ENCODE measurements around the gene DNMBP. TPM values are rescaled to one million over a fixed set of nuclear protein-coding genes. Genes with fewer than 3 reads are reported as not detected.

Gene DNMBP
- total and polyA plus RNA-seq, 2 of the 4 experiments (the other 2 are of a cell fraction) = 10.9 to 13.6 TPM

DNA sequence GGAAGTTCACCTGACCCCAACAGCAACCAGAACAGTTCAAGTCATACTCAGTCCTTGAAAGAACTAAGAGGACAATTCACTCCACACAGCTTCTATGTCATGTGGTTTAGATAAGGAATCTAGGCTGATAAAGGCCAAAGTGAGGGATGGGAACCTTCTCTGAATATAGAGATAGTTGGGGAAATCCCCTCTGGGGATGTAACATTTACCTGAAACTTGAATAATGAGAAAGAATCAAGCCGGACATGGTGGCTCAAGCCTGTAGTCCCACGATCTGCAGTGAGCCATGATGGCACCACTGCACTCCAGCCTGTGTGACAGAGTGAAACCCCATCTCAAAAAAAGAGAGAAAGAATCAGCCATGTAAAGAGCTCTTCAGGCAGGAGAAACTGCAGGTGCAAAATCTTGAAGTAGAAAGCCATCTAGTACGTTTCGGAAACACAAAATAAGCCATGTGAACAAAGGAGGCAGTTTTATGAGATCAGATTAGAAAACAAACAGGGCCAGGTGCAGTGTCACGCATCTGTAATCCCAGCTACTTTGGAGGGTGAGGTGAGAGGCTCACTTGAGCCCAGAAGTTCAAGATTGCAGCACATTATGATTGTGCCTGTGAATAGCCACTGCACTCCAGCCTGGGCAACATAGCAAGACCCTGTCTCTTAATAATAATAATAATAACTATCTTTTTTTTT, 4.5 kb upstream of the DNMBP start:
- no peak overlapping the region for H3K23ac ChIP-seq (ENCODE audit: low read depth, low read length)
- intact Hi-C loops (cut with micrococcal nuclease) = no loop called here
- no peak overlapping the region for H3K4me2 ChIP-seq (ENCODE audit: low read depth, low read length)
- peaks cover 2% of the 10 kb centered on the region in 2 experiments; a peak in 3 of 4 replicates for H3K79me1 ChIP-seq (ENCODE audit: low read depth in 1 of 2, low read length in 2 of 2)
- no peak overlapping the region for H3K27ac ChIP-seq (ENCODE audit: insufficient read depth, low read length)
- H4K91ac ChIP-seq (ENCODE audit: insufficient read depth, low read depth, low read length) = no peak overlapping the region
- H3K9ac ChIP-seq (ENCODE audit: low read depth, low read length) = no peak overlapping the region
- H2BK15ac ChIP-seq (ENCODE audit: low read depth, low read length) = no peak overlapping the region
- CTCF ChIA-PET = no interaction called here
- H4K5ac ChIP-seq (ENCODE audit: low read depth, low read length) = no peak overlapping the region
- no TSS peak for BruUV-seq (replicated peaks)
- ATAC-seq (ENCODE audit: low read depth) (no peak), DNase-seq (no peak)
- no peak overlapping the region for H2AK5ac ChIP-seq (ENCODE audit: low read depth, low read length)
- no peak overlapping the region for H3K4ac ChIP-seq (ENCODE audit: low read depth, low read length)
- no peak overlapping the region for H2BK120ac ChIP-seq (ENCODE audit: low read depth, low read length)
- no peak overlapping the region for H2AK9ac ChIP-seq (replicated peaks; ENCODE audit: low read depth, low read length, poor library complexity)
- no peaks in the 10 kb centered on the region for H3K4me1 ChIP-seq (ENCODE audit: control insufficient read depth, insufficient read depth, low read length)
- TF ChIP-seq POLR2A (IDR thresholded peaks at IDR 0.05; ENCODE audit: low read depth, low read length) (no peak), RAD21 (IDR thresholded peaks at IDR 0.05; ENCODE audit: low read length) (no peak)
- H2BK5ac ChIP-seq (ENCODE audit: low read depth, low read length, poor library complexity, severe bottlenecking) = no peak overlapping the region
- no peak overlapping the region for H2AFZ ChIP-seq (replicated peaks; ENCODE audit: low read length, poor library complexity)
- no peaks in the 10 kb centered on the region for H3K36me3 ChIP-seq (ENCODE audit: control insufficient read depth, insufficient read depth, low read length)
- in situ Hi-C loops (cut with MboI; ENCODE audit: low sequenced_read_pairs) = no loop called here
- H3K27me3 ChIP-seq (ENCODE audit: control insufficient read depth, insufficient read depth, low read length) = peaks cover 2% of the 10 kb centered on the region; the same call in 1 of the 2 replicates
- POLR2A ChIA-PET (ENCODE audit: unreplicated experiment) = no interaction called here
- H3K14ac ChIP-seq (replicated peaks; ENCODE audit: low read depth, low read length) = no peak overlapping the region
- no peak overlapping the region for H3K4me3 ChIP-seq (ENCODE audit: insufficient read depth, low read depth, low read length)
- H3K9me1 ChIP-seq (ENCODE audit: insufficient read depth, low read length) = no peaks in the 10 kb centered on the region
- WGBS, 2 experiments (ENCODE audit: extremely low coverage in 2 of 2, insufficient read length in 1 of 2) = 97% methylated on average over 4 of the region's 5 CpGs; no CpG with 5 or more reads in 1 of the 2 experiments
- no peak overlapping the region for H3K56ac ChIP-seq (ENCODE audit: extremely low read depth, insufficient read depth, low read length)
- no peak overlapping the region for H3K18ac ChIP-seq (ENCODE audit: low read depth, low read length)
- H4K8ac ChIP-seq (ENCODE audit: low read depth in 2 of 2, low read length in 2 of 2) = no peak overlapping the region
- H3K9me3 ChIP-seq (ENCODE audit: control insufficient read depth, insufficient read depth, low read length) = no peaks in the 10 kb centered on the region
- peaks cover 5% of the 10 kb centered on the region; the same call in 1 of the 2 replicates for H4K20me1 ChIP-seq (ENCODE audit: insufficient read depth, low read length)
- H2BK20ac ChIP-seq (ENCODE audit: low read depth, low read length) = no peak overlapping the region
- dilution Hi-C loops (cut with HindIII; ENCODE audit: low sequenced_read_pairs, unreplicated experiment) = no loop called here
